ENCODE data around the gene LRRC25. TPM values are rescaled to one million over a fixed set of nuclear protein-coding genes. Genes with fewer than 3 reads are reported as not detected.
A peak's percentile ranks its signal among the peaks of the same experiment; 100 is the strongest.

LRRC25 gene
- total and polyA plus RNA-seq, 2 of the 4 experiments (the other 2 are of a cell fraction) = 0.03 TPM; not detected in 1

- Histone ChIP-seq H4K91ac (ENCODE audit: insufficient read depth, low read depth, low read length) (no peak overlapping the region), H2AK9ac (replicated peaks; ENCODE audit: low read depth, low read length, poor library complexity) (peak overlapping the region; percentile 73), H3K4me3 (ENCODE audit: insufficient read depth, low read depth, low read length) (no peak overlapping the region), H3K23ac (ENCODE audit: low read depth, low read length) (no peak overlapping the region), H3K14ac (replicated peaks; ENCODE audit: low read depth, low read length) (no peak overlapping the region), H2AFZ (replicated peaks; ENCODE audit: low read length, poor library complexity) (no peak overlapping the region), H3K9me3 (ENCODE audit: control insufficient read depth, insufficient read depth, low read length) (peaks cover 9% of the 10 kb centered on the region), H3K4me2 (ENCODE audit: low read depth, low read length) (no peak overlapping the region), H3K4ac (ENCODE audit: low read depth, low read length) (no peak overlapping the region), H2BK120ac (ENCODE audit: low read depth, low read length) (no peak overlapping the region), H3K18ac (ENCODE audit: low read depth, low read length) (no peak overlapping the region), H3K36me3 (ENCODE audit: control insufficient read depth, insufficient read depth, low read length) (peaks cover 34% of the 10 kb centered on the region), H4K20me1 (ENCODE audit: insufficient read depth, low read length) (no peaks in the 10 kb centered on the region), H3K9ac (ENCODE audit: low read depth, low read length) (no peak overlapping the region), H3K56ac (ENCODE audit: extremely low read depth, insufficient read depth, low read length) (no peak overlapping the region), H2BK15ac (ENCODE audit: low read depth, low read length) (no peak overlapping the region), H3K9me1 (ENCODE audit: insufficient read depth, low read length) (peaks cover 3% of the 10 kb centered on the region; the same call in 1 of the 2 replicates), H4K5ac (ENCODE audit: low read depth, low read length) (no peak overlapping the region), H3K79me1 (ENCODE audit: low read depth in 1 of 2, low read length in 2 of 2) (peaks cover 0 to 4% of the 10 kb centered on the region in 2 experiments; a peak in 1 of 4 replicates), H2BK20ac (ENCODE audit: low read depth, low read length) (no peak overlapping the region), H3K4me1 (ENCODE audit: control insufficient read depth, insufficient read depth, low read length) (no peaks in the 10 kb centered on the region), H3K27me3 (ENCODE audit: control insufficient read depth, insufficient read depth, low read length) (no peaks in the 10 kb centered on the region), H2AK5ac (ENCODE audit: low read depth, low read length) (no peak overlapping the region), H2BK5ac (ENCODE audit: low read depth, low read length, poor library complexity, severe bottlenecking) (no peak overlapping the region), H3K27ac (ENCODE audit: insufficient read depth, low read length) (no peak overlapping the region), H4K8ac (ENCODE audit: low read depth in 2 of 2, low read length in 2 of 2) (no peak overlapping the region)
- TF ChIP-seq MAZ (IDR thresholded peaks at IDR 0.05; ENCODE audit: borderline replicate concordance, low read depth, low read length) (no peak), POLR2A (IDR thresholded peaks at IDR 0.05; ENCODE audit: low read depth, low read length) (no peak), BHLHE40 (IDR thresholded peaks at IDR 0.05; ENCODE audit: low read depth, low read length) (no peak), CEBPB (IDR thresholded peaks at IDR 0.05; ENCODE audit: low read depth, low read length) (no peak), MAFK (IDR thresholded peaks at IDR 0.05; ENCODE audit: low read depth, low read length) (no peak), FOS (IDR thresholded peaks at IDR 0.05; ENCODE audit: low read depth, low read length) (no peak), RAD21 (IDR thresholded peaks at IDR 0.05; ENCODE audit: low read length) (no peak), RCOR1 (IDR thresholded peaks at IDR 0.05; ENCODE audit: insufficient replicate concordance, low read length) (no peak), SMC3 (IDR thresholded peaks at IDR 0.05; ENCODE audit: low read depth, low read length) (no peak), NFE2L2 (IDR thresholded peaks at IDR 0.05; ENCODE audit: low read depth, low read length) (no peak), MXI1 (IDR thresholded peaks at IDR 0.05; ENCODE audit: borderline replicate concordance, low read depth, low read length) (no peak), ELK1 (IDR thresholded peaks at IDR 0.05; ENCODE audit: borderline replicate concordance, low read depth, low read length) (no peak), CHD1 (IDR thresholded peaks at IDR 0.05; ENCODE audit: low read depth, low read length) (no peak), RFX5 (IDR thresholded peaks at IDR 0.05; ENCODE audit: low read depth, low read length) (no peak)
- TF ChIP-seq, protein P1, sequence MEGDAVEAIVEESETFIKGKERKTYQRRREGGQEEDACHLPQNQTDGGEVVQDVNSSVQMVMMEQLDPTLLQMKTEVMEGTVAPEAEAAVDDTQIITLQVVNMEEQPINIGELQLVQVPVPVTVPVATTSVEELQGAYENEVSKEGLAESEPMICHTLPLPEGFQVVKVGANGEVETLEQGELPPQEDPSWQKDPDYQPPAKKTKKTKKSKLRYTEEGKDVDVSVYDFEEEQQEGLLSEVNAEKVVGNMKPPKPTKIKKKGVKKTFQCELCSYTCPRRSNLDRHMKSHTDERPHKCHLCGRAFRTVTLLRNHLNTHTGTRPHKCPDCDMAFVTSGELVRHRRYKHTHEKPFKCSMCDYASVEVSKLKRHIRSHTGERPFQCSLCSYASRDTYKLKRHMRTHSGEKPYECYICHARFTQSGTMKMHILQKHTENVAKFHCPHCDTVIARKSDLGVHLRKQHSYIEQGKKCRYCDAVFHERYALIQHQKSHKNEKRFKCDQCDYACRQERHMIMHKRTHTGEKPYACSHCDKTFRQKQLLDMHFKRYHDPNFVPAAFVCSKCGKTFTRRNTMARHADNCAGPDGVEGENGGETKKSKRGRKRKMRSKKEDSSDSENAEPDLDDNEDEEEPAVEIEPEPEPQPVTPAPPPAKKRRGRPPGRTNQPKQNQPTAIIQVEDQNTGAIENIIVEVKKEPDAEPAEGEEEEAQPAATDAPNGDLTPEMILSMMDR (conservative IDR thresholded peaks at IDR 0.05; ENCODE audit: low read depth, low read length) = no peak
- TF ChIP-seq, protein P2, sequence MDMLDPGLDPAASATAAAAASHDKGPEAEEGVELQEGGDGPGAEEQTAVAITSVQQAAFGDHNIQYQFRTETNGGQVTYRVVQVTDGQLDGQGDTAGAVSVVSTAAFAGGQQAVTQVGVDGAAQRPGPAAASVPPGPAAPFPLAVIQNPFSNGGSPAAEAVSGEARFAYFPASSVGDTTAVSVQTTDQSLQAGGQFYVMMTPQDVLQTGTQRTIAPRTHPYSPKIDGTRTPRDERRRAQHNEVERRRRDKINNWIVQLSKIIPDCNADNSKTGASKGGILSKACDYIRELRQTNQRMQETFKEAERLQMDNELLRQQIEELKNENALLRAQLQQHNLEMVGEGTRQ (IDR thresholded peaks at IDR 0.05; ENCODE audit: low read depth, low read length) = no peak
- dilution Hi-C loops (cut with HindIII; ENCODE audit: low sequenced_read_pairs, unreplicated experiment) (no loop called here), intact Hi-C loops (cut with micrococcal nuclease) (no loop called here), in situ Hi-C loops (cut with MboI; ENCODE audit: low sequenced_read_pairs) (no loop called here)
- BruUV-seq (replicated peaks) = no TSS peak
- no peak for DNase-seq
- 100% methylated on average over 1 of the region's 3 CpGs; no CpG with 5 or more reads in 1 of the 2 experiments for whole genome bisulfite sequencing, 2 experiments (ENCODE audit: extremely low coverage in 2 of 2, insufficient read length in 1 of 2)
- CTCF ChIA-PET = no interaction called here
- no peak for ATAC-seq (ENCODE audit: low read depth)
- POLR2A ChIA-PET (ENCODE audit: unreplicated experiment) = no interaction called here
Observed at GRCh38 chr19:18357041-18357440, 40.4 kb downstream of the LRRC25 start.
